Naive B cell (primary cell): ENCODE data around the gene RAB3GAP1. TPM values are rescaled to one million over a fixed set of nuclear protein-coding genes. Genes with fewer than 3 reads are reported as not detected.
A peak's percentile ranks its signal among the peaks of the same experiment; 100 is the strongest.

Source experiments
- ATAC-seq, 2 donors: fragments of 150-1000 bp; cut with Tn5 transposase; 2 replicates each; pipeline ENCODE4 v1.10.0; 2021; ENCODE audit warnings: low read depth in 2 of 2, mild to moderate bottlenecking in 2 of 2, moderate library complexity in 2 of 2
- DNase-seq: peaks from one replicate; pipeline ENCODE4 v3.0.0; 2022
- H3K27ac Mint-ChIP-seq, 6 donors: one replicate each; pipeline ENCODE4 v1.8.0; 2020 to 2022; ENCODE audit warnings: mild to moderate bottlenecking in 6 of 6, mixed read lengths in 6 of 6, moderate library complexity in 5 of 6, inconsistent platforms in 2 of 6
- H3K27me3 Mint-ChIP-seq, 3 donors: one replicate each; pipeline ENCODE4 v1.8.0; 2021 to 2022; ENCODE audit warnings: mixed read lengths in 3 of 3, mild to moderate bottlenecking in 1 of 3
- H3K36me3 Mint-ChIP-seq, 2 donors: one replicate each; pipeline ENCODE4 v1.8.0; 2020 to 2022; ENCODE audit warnings: mixed read lengths in 2 of 2, inconsistent platforms in 1 of 2, mild to moderate bottlenecking in 1 of 2
- H3K4me1 Mint-ChIP-seq, 3 donors: one replicate each; pipeline ENCODE4 v1.8.0; 2020 to 2022; ENCODE audit warnings: mixed read lengths in 3 of 3, inconsistent platforms in 1 of 3, mild to moderate bottlenecking in 1 of 3, moderate library complexity in 1 of 3
- H3K4me3 Mint-ChIP-seq, 8 donors: one replicate each; pipeline ENCODE4 v1.8.0; 2020 to 2022; ENCODE audit warnings: mild to moderate bottlenecking in 8 of 8, mixed read lengths in 8 of 8, moderate library complexity in 8 of 8, inconsistent platforms in 2 of 8
- H3K9me3 Mint-ChIP-seq, 7 donors: one replicate each; pipeline ENCODE4 v1.8.0; 2020 to 2022; ENCODE audit warnings: mixed read lengths in 7 of 7, mild to moderate bottlenecking in 5 of 7, inconsistent platforms in 2 of 7, moderate library complexity in 1 of 7
- polyA plus RNA-seq, 6 donors: library from polyadenylated mRNA; unstranded; fragments of 300-500 nt; fragmentation: Illumina TruSeq; gene quantifications; one replicate each; pipeline ENCODE4 v1.2.3, GENCODE V29; 2021; ENCODE audit warnings: low read depth in 6 of 6

RAB3GAP1 gene
- polyA plus RNA-seq, 6 donors from 2014 or later = 6.2 to 26.7 (median 22.5) TPM

DNA sequence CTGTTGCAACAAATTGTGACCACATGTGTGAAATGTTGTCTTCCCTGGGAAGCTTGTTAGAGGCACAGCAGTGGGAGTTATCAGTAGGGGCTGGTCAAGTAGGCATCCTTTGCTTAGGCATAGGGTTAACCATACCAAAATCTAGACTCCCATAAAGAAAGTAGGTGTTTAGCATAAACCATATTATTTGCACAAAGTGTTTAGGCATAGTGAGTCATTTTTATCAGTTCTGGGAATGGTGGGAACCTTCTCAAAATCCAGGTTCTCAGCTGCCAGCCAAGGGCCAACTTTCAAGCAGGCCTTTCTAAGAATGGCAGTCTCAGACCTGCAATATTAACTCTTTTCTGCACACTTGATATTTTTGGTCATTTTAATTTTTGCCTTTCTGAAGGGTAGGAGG is 88.5 kb downstream of the RAB3GAP1 start:
- peaks cover 36 to 61% of the 10 kb centered on the region in 2 donors for H3K36me3 Mint-ChIP-seq

DNA sequence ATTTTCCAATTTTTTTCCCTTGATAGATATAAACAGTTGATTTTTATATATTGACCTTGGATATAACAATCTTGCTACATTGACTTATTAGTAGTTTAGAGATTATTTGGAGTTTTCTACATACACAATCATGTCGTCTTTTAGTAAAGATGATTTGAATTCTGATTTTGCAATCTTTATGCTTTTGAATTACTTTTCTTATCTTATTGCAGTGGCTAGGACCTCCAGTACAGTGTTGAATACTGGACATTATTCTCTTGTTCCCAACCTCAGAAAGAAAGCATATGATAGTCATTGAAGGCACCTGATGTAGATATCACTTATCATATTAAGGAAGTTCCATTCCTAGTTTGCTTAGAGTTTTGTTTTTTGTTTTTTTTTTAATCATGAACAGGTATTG is 90.2 kb downstream of the RAB3GAP1 start:
- DNase-seq = no peak
- no peak overlapping the region for H3K27ac Mint-ChIP-seq
- no peak overlapping the region for H3K4me3 Mint-ChIP-seq
- H3K4me1 Mint-ChIP-seq = peaks cover 0 to 5% (median 0%) of the 10 kb centered on the region in 3 donors
- peaks cover 33 to 51% of the 10 kb centered on the region in 2 donors for H3K36me3 Mint-ChIP-seq
- H3K27me3 Mint-ChIP-seq = no peaks in the 10 kb centered on the region
- ATAC-seq = no peak
- peaks cover 4 to 25% (median 18%) of the 10 kb centered on the region in 7 donors for H3K9me3 Mint-ChIP-seq

More for the DNA sequence above, 88.5 kb downstream of the RAB3GAP1 start:
- Mint-ChIP-seq H3K4me1 (peaks cover 0 to 5% (median 0%) of the 10 kb centered on the region in 3 donors), H3K4me3 (no peak overlapping the region), H3K27ac (no peak overlapping the region), H3K9me3 (peaks cover 4 to 25% (median 18%) of the 10 kb centered on the region in 7 donors), H3K27me3 (no peaks in the 10 kb centered on the region)
- ATAC-seq (no peak), DNase-seq (no peak)

DNA sequence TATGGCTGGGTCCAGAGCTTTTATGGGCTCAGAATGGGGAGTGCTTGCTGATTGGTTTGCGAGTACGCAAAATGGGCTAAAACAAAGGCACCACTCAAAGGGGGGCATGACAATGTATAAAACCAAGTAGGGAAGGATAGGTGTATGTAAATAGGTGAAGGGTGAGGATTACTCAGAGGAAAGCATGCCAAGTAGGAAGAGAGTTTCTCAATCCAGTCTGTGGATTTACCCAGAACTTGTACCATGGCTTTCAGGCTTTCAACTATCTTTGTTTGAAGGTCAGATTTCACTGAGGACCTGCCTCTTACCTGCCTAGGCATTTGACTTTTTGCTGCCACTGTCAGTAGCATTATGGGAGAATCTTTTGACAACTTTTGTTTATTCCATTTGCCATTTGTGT is 92.3 kb downstream of the RAB3GAP1 start:
- Mint-ChIP-seq H3K4me3 (no peak overlapping the region), H3K27me3 (no peaks in the 10 kb centered on the region), H3K36me3 (peaks cover 33 to 51% of the 10 kb centered on the region in 2 donors), H3K27ac (no peak overlapping the region), H3K4me1 (peaks cover 0 to 5% (median 0%) of the 10 kb centered on the region in 3 donors), H3K9me3 (peaks cover 4 to 25% (median 18%) of the 10 kb centered on the region in 7 donors)
- DNase-seq (no peak), ATAC-seq (no peak)

DNA sequence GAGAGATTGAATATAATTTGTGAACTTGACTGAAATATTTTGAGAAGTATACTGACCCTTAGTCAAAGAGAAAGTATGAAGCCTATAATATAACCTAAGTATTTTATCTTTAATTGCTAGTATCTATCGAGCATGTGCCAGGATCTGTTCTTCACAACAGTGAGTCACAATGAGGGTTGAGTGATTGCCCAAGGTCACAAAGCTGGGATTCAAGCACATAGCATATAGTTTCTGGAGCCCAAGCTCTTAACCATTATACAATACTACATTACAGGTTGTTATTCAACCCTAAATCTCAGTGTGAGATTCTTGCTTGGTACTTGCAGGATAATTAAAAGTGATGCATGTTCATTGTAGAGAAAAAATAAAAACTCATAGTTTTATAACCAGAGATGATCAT is 97.2 kb downstream of the RAB3GAP1 start:
- peaks cover 0 to 2% (median 0%) of the 10 kb centered on the region in 3 donors for H3K4me1 Mint-ChIP-seq
- H3K4me3 Mint-ChIP-seq = no peak overlapping the region
- peaks cover 30 to 34% of the 10 kb centered on the region in 2 donors for H3K36me3 Mint-ChIP-seq
- no peak overlapping the region for H3K27ac Mint-ChIP-seq
- ATAC-seq = no peak
- H3K27me3 Mint-ChIP-seq = no peaks in the 10 kb centered on the region
- DNase-seq = no peak
- H3K9me3 Mint-ChIP-seq = peaks cover 0 to 6% (median 0%) of the 10 kb centered on the region in 7 donors

- no peaks in the 10 kb centered on the region for H3K4me1 Mint-ChIP-seq
- H3K36me3 Mint-ChIP-seq = peaks cover 36 to 41% of the 10 kb centered on the region in 2 donors
- H3K27ac Mint-ChIP-seq = peak overlapping the region in 1 of 6 donors; percentile 18
- DNase-seq = no peak
- no peaks in the 10 kb centered on the region for H3K9me3 Mint-ChIP-seq
- H3K27me3 Mint-ChIP-seq = no peaks in the 10 kb centered on the region
- no peak for ATAC-seq
- H3K4me3 Mint-ChIP-seq = no peak overlapping the region
These were observed 98.6 kb downstream of the RAB3GAP1 start for GRCh38 chr2:135150725-135151124.

DNA sequence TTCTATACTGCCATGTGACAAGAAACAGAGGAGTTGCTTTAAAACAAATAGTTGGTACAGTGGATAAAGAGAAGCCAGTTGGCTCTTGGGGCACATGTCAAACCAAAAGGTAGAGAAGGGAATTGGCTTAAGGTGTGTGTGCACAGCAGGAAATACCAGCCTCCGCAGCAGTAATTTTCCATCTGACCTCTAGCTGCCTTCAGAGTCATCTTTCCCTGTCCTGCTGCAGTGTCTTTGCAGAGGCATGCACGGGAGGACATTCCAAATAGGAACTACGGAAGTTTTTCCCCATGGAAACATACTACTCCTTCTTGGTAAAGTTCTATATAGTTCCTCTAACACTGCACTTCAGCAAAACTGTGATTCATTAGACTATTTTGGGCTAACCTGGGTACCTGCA is 99.5 kb downstream of the RAB3GAP1 start:
- no peaks in the 10 kb centered on the region for H3K4me1 Mint-ChIP-seq
- H3K27ac Mint-ChIP-seq = no peak overlapping the region
- no peak for DNase-seq
- H3K9me3 Mint-ChIP-seq = no peaks in the 10 kb centered on the region
- no peaks in the 10 kb centered on the region for H3K27me3 Mint-ChIP-seq
- no peak for ATAC-seq
- no peak overlapping the region for H3K4me3 Mint-ChIP-seq
- peaks cover 35 to 45% of the 10 kb centered on the region in 2 donors for H3K36me3 Mint-ChIP-seq

DNA sequence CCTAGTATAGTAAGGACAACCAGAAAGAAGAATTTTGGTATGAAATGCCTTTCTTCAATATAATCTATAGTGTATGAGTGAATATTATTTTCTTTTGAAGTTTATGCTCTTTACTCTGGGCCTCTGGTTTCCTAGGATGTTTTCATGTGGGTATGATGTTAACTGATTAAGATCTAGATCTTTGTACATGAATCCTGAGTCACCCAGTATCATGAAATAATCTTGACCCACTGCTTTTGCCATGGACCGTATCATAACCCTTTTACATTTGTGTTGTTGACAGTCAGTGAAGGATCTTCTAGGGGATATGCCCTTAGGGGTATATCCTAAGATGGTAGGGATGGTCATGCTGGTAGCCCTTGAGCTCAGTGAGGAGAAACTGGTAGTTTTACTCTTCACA is 100.3 kb downstream of the RAB3GAP1 start:
- H3K4me1 Mint-ChIP-seq = no peaks in the 10 kb centered on the region
- no peak overlapping the region for H3K27ac Mint-ChIP-seq
- H3K9me3 Mint-ChIP-seq = no peaks in the 10 kb centered on the region
- no peak for DNase-seq
- H3K4me3 Mint-ChIP-seq = no peak overlapping the region
- H3K36me3 Mint-ChIP-seq = peaks cover 40 to 49% of the 10 kb centered on the region in 2 donors
- H3K27me3 Mint-ChIP-seq = no peaks in the 10 kb centered on the region
- no peak for ATAC-seq

- H3K27me3 Mint-ChIP-seq = no peaks in the 10 kb centered on the region
- DNase-seq (no peak), ATAC-seq (no peak)
- no peak overlapping the region for H3K4me3 Mint-ChIP-seq
- H3K9me3 Mint-ChIP-seq = no peaks in the 10 kb centered on the region
- H3K27ac Mint-ChIP-seq = peak overlapping the region in 2 of 6 donors; percentile 13 to 19
- peaks cover 62 to 74% of the 10 kb centered on the region in 2 donors for H3K36me3 Mint-ChIP-seq
- H3K4me1 Mint-ChIP-seq = peaks cover 0 to 3% (median 0%) of the 10 kb centered on the region in 3 donors
These were observed 102.9 kb downstream of the RAB3GAP1 start for GRCh38 chr2:135154962-135155361.

GRCh38 chr2:135157856-135158255 is 105.8 kb downstream of the RAB3GAP1 start:
- peaks cover 0 to 3% (median 0%) of the 10 kb centered on the region in 3 donors for H3K4me1 Mint-ChIP-seq
- DNase-seq (no peak), ATAC-seq (no peak)
- no peaks in the 10 kb centered on the region for H3K27me3 Mint-ChIP-seq
- no peaks in the 10 kb centered on the region for H3K9me3 Mint-ChIP-seq
- peak overlapping the region in 2 of 6 donors; percentile 11 to 12 for H3K27ac Mint-ChIP-seq
- no peak overlapping the region for H3K4me3 Mint-ChIP-seq
- H3K36me3 Mint-ChIP-seq = peaks cover 50 to 60% of the 10 kb centered on the region in 2 donors

DNA sequence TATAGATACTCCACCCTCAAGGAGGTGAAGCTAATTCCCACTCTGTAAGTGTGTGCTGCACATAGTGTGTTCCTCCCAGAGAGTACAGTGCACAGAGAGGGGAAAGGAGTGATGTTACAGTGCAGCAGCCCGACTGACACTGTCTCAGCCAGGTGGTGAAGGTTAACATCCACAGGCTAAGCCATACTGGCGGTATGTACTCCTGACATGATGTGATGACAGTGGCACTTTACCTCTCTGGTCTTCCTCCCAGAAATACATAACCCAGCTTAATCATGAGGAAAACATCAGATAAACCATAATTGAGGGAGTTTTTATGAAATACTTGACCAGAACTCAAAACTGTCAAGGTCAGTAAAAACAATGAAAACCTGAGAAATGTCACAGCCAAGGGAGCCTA is 107.1 kb downstream of the RAB3GAP1 start:
- Mint-ChIP-seq H3K4me3 (no peak overlapping the region), H3K9me3 (no peaks in the 10 kb centered on the region), H3K27me3 (no peaks in the 10 kb centered on the region), H3K27ac (peak overlapping the region in 1 of 6 donors; percentile 50), H3K36me3 (peaks cover 44 to 55% of the 10 kb centered on the region in 2 donors), H3K4me1 (peaks cover 0 to 3% (median 0%) of the 10 kb centered on the region in 3 donors)
- ATAC-seq = no peak
- DNase-seq = no peak

DNA sequence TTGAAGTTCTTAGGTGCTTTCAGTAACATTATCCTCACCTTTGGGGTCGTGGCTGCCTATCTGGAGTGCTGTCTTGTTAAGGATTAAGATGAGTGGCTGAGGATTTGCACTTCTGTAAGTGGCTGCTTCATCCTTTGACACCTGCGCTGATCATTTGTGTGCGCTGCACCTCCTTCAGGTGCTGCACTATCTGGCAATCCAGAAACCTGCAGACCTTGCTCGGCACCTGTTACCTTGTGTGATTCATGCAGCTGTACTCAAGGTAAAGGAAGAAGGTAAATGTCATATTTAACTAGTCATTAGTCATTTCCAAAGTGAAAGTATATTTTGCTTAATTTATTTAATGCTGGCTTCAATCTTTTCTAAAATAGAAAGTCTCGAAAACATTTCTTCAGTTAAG is 110.3 kb downstream of the RAB3GAP1 start:
- Mint-ChIP-seq H3K27ac (peak overlapping the region in 1 of 6 donors; percentile 65), H3K4me3 (no peak overlapping the region), H3K9me3 (no peaks in the 10 kb centered on the region), H3K27me3 (no peaks in the 10 kb centered on the region), H3K36me3 (peaks cover 34 to 39% of the 10 kb centered on the region in 2 donors), H3K4me1 (peaks cover 0 to 3% (median 0%) of the 10 kb centered on the region in 3 donors)
- no peak for DNase-seq
- ATAC-seq = no peak

DNA sequence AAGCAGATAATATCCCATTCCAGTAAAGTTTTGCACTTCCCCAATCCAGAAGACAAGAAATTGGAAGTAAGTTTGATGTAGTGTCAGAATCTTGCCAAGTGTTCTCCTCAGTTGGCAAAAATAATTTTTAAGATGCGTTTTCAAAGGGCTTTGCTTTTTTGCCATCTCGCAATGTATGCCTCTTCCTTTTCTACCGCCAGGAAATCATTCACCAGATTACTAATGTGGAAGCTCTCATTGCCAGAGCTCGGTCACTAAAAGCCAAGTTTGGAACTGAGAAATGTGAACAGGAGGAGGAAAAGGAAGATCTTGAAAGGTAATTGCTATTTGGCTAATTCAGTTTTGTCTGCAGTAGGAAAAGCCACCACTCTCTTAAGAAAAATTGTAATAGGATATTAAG is 110.7 kb downstream of the RAB3GAP1 start:
- no peak overlapping the region for H3K27ac Mint-ChIP-seq
- no peaks in the 10 kb centered on the region for H3K27me3 Mint-ChIP-seq
- H3K4me3 Mint-ChIP-seq = no peak overlapping the region
- no peaks in the 10 kb centered on the region for H3K9me3 Mint-ChIP-seq
- DNase-seq (no peak), ATAC-seq (no peak)
- H3K4me1 Mint-ChIP-seq = peaks cover 0 to 3% (median 0%) of the 10 kb centered on the region in 3 donors
- peaks cover 34 to 40% of the 10 kb centered on the region in 2 donors for H3K36me3 Mint-ChIP-seq

GRCh38 chr2:135163306-135163705 is 111.2 kb downstream of the RAB3GAP1 start:
- peak overlapping the region in 2 of 6 donors; percentile 36 to 76 for H3K27ac Mint-ChIP-seq

DNA sequence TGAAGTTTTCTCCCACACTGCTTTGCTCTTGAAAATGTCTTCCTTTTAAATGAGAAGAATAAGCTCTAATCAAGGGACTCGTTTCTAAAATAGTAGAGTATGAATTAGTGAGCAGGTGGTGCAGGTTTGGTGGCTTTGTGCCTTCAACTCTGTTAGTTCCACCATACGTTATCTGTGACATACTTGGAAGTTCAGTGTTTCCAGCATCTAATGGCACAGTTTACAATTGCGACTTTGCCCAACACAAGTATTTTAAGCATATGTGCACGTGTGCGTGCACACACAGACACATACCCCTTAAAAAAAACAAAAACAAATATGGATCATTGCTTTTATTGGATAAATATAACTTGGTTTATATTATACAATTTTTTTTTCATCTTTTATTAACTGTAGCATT is 111.8 kb downstream of the RAB3GAP1 start:
- Mint-ChIP-seq H3K4me1 (no peaks in the 10 kb centered on the region), H3K4me3 (no peak overlapping the region), H3K36me3 (peaks cover 34 to 39% of the 10 kb centered on the region in 2 donors), H3K9me3 (no peaks in the 10 kb centered on the region), H3K27ac (peak overlapping the region in 1 of 6 donors; percentile 44), H3K27me3 (no peaks in the 10 kb centered on the region)
- no peak for ATAC-seq
- DNase-seq = no peak

More at GRCh38 chr2:135163306-135163705, 111.2 kb downstream of the RAB3GAP1 start:
- Mint-ChIP-seq H3K4me1 (peaks cover 0 to 3% (median 0%) of the 10 kb centered on the region in 3 donors), H3K9me3 (no peaks in the 10 kb centered on the region), H3K4me3 (no peak overlapping the region), H3K27me3 (no peaks in the 10 kb centered on the region), H3K36me3 (peaks cover 34 to 39% of the 10 kb centered on the region in 2 donors)
- DNase-seq (no peak), ATAC-seq (no peak)
